Activated CD8-positive, alpha-beta memory T cell treated with anti-CD3 and anti-CD28 coated beads for 24 hours (primary cell): Measurements from ENCODE around the gene MAOB.
"Not testable (repeated sequence)": the region's sequence is repeated elsewhere in the genome, so short reads cannot be mapped to it uniquely, and the experiment has no call there.

Source experiments
- DNase-seq: peaks from one replicate; pipeline ENCODE4 v3.0.0-alpha.2; 2020

MAOB gene

GRCh38 chrX:43882294-43882681 is at the start of gene MAOB:
Gene MAOB (minus strand): TSS chrX:43882450. CDS start chrX:43882299, 151 bp downstream.
- no peak for DNase-seq

- not testable (repeated sequence) for DNase-seq
Observed at GRCh38 chrX:43922032-43922431, 39.8 kb upstream of the MAOB start.

GRCh38 chrX:43910772-43911171 is 28.5 kb upstream of the MAOB start:
- DNase-seq, result not testable (repeated sequence)

GRCh38 chrX:43910012-43910411 is 27.8 kb upstream of the MAOB start:
- no peak for DNase-seq

- DNase-seq, result no peak
Observed at GRCh38 chrX:43909141-43909540, 26.9 kb upstream of the MAOB start.

- no peak for DNase-seq
Observed at GRCh38 chrX:43899878-43900815, 17.9 kb upstream of the MAOB start.

GRCh38 chrX:43898406-43899035 is 16.3 kb upstream of the MAOB start:
- no peak for DNase-seq

- no peak for DNase-seq
Observed at GRCh38 chrX:43897290-43897689, 15.0 kb upstream of the MAOB start.

GRCh38 chrX:43892336-43892870 is 10.2 kb upstream of the MAOB start:
- no peak for DNase-seq

GRCh38 chrX:43885617-43886016 is 3.4 kb upstream of the MAOB start:
- DNase-seq, result no peak

GRCh38 chrX:43881410-43882293 is 598 bp downstream of the MAOB start:
- no peak for DNase-seq

GRCh38 chrX:43880425-43880824 is 1.8 kb downstream of the MAOB start:
- DNase-seq, result no peak

GRCh38 chrX:43878906-43879526 is 3.2 kb downstream of the MAOB start:
- no peak for DNase-seq

- no peak for DNase-seq
Observed at GRCh38 chrX:43876680-43877079, 5.6 kb downstream of the MAOB start.

GRCh38 chrX:43870758-43871419 is 11.4 kb downstream of the MAOB start:
- no peak for DNase-seq

GRCh38 chrX:43870011-43870410 is 12.2 kb downstream of the MAOB start:
- DNase-seq, result no peak

GRCh38 chrX:43868791-43869190 is 13.5 kb downstream of the MAOB start:
- no peak for DNase-seq

GRCh38 chrX:43866423-43866822 is 15.8 kb downstream of the MAOB start:
- no peak for DNase-seq

- DNase-seq, result no peak
Observed at GRCh38 chrX:43865791-43866190, 16.5 kb downstream of the MAOB start.

- no peak for DNase-seq
Observed at GRCh38 chrX:43862434-43862833, 19.8 kb downstream of the MAOB start.

- no peak for DNase-seq
Observed at GRCh38 chrX:43861750-43862149, 20.5 kb downstream of the MAOB start.
